RKO (cell line): ENCODE data around the gene SLC25A48.
"Not testable (repeated sequence)": the region's sequence is repeated elsewhere in the genome, so short reads cannot be mapped to it uniquely, and the experiment has no call there.

ENCODE experiments used
- DNase-seq: peaks from one replicate; pipeline ENCODE4 v3.0.0-alpha.2; 2016; ENCODE audit warnings: low spot score

The SLC25A48 gene

DNA sequence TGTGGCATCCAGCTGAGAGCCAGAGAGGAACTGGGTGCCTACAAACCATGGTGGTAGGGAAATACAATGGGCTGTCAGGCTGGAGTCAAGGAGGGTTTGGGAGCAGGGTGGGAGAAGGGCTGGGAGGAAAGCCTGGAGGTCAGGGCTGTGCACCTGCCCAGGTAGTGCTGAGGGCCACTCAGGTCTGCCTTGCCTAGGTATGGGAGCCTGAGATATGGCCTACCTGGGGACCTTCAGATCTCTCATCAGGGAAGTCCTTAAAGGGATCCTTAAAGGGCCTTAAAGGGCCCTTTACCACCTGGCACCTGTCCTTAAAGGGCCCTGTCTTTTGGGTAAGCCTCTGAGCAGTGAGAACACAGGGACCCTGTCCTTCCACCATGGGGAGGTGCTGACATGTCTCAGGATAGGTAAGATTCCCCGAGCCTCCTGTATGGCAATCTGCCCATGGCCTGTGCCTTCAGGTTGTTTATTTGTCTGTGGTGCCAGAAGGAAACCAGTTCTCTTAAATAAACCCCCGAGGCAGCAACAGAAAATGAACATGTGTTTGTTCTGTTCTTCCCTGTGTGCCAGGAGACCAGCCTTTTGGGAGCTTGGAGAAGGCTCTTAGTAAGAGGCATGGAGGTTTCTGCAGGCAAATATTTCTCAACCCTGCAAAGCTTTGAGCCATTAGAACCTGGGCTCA, 23.3 kb downstream of the SLC25A48 start:
- DNase-seq, result no peak

GRCh38 chr5:135859186-135859585, 24.7 kb downstream of the SLC25A48 start:
- not testable (repeated sequence) for DNase-seq

DNA sequence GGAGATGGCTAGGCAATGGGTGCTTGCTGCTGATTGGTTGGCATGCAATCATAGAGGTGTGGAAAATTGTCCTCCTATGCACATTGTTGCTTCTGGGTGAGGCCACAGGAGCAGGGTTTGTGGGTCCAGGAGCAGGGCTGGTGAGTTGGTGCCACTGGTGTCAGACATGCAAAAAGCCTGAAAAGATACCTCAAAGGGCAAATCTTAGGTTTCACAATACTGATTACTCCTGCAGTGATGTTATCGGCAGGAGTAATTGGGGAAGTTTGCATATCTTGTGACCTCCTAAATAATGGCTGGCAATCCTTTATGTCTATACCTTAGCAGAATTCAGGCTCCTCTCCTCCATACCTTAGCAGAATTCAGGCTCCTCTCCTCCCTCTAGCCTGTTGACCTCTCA, 25.2 kb downstream of the SLC25A48 start:
- no peak for DNase-seq

DNA sequence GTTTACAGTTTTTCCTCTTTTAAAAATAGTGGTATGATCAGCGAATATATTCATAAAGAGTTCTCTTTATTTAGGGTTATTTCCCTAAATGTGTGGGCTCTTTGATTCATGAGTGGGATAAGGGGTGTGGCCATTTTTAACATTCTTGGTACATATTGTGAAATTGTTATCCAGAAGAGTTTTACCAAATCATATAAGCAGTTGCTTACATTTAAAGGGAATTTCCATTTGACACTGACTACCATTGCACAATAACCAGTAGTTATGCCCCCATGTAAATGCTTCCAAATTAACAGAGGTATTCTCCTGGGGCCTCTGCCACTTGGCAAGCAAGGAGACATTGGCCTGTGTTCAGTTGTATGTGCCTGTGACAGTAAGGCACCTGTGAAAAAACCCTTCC, 27.2 kb downstream of the SLC25A48 start:
- no peak for DNase-seq

GRCh38 chr5:135862086-135862485, 27.6 kb downstream of the SLC25A48 start:
- DNase-seq, result no peak

- no peak for DNase-seq
These were observed 28.3 kb downstream of the SLC25A48 start for GRCh38 chr5:135862744-135863143.

GRCh38 chr5:135864503-135865435, 30.3 kb downstream of the SLC25A48 start:
- no peak for DNase-seq

DNA sequence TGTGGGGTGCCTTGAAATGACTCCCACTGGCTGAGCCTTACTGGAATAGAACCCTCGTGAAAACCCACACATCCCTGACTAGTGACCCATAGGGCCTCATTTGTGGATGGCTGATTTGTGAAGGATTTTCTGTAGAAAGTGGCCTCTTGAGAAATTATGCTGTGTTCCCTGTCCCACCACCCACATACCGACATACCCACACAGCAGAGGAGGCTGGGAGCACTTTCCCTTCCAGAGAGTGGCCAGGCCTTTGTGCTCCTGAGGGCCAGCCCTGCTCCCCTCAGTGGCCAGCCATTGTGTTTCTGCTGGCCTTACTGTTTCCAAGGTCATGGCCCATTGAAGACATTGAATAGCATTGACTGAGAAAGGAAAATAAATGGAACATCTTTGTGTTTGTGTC, 31.6 kb downstream of the SLC25A48 start:
- no peak for DNase-seq

DNA sequence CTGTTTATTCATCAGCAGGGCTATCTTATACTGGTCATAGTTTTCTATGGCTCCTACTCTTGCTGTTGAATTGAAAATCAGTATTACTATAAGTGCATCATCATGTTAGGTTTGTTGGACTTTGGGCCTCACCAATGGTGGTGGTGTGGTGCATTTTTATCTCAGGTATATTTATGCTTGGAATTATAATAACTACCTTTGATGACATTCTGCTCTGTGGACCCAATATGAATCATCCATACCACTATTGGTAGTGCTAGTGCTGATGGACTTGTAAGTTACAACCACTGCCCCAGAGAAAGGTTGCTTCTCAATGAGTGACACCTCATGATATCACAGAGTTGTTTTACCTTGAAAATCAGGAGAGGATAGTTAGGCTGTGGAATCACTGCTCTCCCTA, 33.1 kb downstream of the SLC25A48 start:
- DNase-seq, result no peak

- no peak for DNase-seq
These were observed 34.2 kb downstream of the SLC25A48 start for GRCh38 chr5:135868681-135869080.

GRCh38 chr5:135869276-135869675, 34.8 kb downstream of the SLC25A48 start:
- DNase-seq, result no peak

DNA sequence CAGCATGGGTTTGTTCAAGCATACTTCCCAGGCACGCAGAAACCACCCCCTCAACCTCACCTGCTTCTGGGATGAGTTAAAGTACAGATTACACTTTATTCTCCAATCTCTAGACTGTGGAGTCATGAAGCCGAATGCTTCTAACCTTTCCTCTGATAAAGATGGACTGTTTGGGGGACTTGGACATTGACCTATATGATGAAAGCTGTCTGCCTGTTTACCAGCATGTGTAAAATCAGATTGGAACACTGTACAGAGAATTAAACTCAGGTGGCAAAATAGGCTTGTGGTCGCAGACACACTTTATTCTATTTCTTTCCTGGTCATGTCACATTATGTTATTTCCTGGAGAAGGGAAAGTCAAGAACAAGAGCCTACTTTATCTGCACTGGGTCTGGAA, 35.5 kb downstream of the SLC25A48 start:
- no peak for DNase-seq

GRCh38 chr5:135871268-135871915, 36.9 kb downstream of the SLC25A48 start:
- DNase-seq, result no peak

- no peak for DNase-seq
These were observed 39.4 kb downstream of the SLC25A48 start for GRCh38 chr5:135873831-135874230.

- no peak for DNase-seq
These were observed 40.0 kb downstream of the SLC25A48 start for GRCh38 chr5:135874461-135874860.

- no peak for DNase-seq
These were observed 41.1 kb downstream of the SLC25A48 start for GRCh38 chr5:135875567-135875966.

- DNase-seq, result no peak
These were observed 41.7 kb downstream of the SLC25A48 start for GRCh38 chr5:135876146-135876545.

DNA sequence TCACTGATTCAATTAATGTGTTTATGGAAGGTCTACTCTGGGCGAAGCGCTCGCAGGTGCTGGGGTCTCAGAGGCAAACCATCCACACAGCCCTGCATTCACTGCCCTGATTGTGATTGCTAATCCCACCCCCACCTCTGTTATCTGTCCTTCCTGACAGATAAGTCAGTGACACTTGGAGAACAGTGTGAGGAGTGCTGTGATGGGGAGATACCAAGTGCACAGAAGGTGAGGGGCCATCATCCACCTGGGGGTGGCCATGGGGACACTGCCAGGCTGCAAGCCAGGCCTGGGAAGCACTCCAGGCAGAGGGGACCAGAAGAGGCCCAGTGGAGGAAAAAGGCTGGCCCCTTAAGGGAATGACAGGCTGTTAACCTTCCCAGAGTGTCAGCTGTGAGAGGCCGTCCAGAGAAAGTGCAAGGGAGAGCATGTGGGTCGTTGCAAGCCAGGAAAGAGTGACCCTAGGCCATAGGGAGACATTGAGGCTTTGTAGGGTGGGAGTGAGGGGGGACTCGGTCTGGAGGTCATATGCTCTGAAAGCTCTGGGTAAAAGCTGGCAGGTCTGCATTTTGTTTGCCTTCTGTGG, 43.2 kb downstream of the SLC25A48 start:
- no peak for DNase-seq

DNA sequence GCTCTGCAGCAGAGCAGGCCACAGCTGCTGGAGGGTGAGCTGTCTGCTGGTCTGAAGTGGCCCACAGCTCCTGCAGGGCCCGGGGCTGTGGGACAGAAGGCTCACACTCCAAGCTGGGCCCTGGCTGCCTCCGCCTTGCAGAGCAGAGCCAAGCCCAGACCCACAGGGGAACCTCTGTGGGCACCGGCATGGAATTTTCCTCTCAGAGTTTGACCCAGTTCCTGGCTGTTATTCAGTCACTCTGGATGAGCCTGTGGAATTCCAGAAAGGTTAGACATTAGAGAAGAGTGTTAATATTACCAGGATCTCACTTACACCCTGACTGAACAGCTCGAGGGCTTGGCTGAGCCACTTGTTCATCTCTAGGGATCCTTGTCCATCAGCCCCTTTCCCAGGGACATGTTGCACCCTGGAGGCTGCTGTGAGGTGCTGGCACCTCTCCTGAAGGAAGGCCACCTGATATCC, 43.7 kb downstream of the SLC25A48 start:
- no peak for DNase-seq

- no peak for DNase-seq
These were observed 45.1 kb downstream of the SLC25A48 start for GRCh38 chr5:135879591-135879990.

DNA sequence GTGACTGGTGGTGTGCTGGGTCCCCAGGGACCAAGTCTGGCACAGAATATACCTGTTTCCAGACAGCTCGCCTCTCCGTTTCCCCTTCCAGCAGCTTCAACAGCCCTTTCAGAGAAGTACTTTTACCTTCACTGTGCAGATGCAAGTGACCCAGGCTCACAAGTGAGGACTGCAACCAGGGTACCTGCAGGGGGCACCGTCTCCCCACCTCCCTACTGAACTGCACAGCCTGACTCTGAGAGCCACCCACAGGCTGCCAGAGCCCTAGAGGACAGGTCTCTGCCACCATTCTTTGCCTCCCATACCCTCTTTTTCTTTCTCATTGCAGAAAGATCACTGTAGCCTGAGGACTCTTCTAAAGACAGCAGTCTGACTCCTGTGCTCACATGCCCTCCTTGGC, 45.8 kb downstream of the SLC25A48 start:
- DNase-seq, result no peak

- no peak for DNase-seq
These were observed 46.3 kb downstream of the SLC25A48 start for GRCh38 chr5:135880801-135881200.
